ENCODE results near the gene THSD4. TPM values are rescaled to one million over a fixed set of nuclear protein-coding genes. Genes with fewer than 3 reads are reported as not detected.

Gene THSD4
- total RNA-seq, 1 donor from 2014 or later, result 2.5 TPM

- no peaks in the 10 kb centered on the region for H3K4me1 ChIP-seq (ENCODE audit: insufficient read depth, low read length)
- Mint-ChIP-seq H3K36me3 (ENCODE audit: low read depth, unreplicated experiment) (no peaks in the 10 kb centered on the region), H3K4me3 (ENCODE audit: unreplicated experiment) (no peak overlapping the region), H3K4me1 (ENCODE audit: low read depth, unreplicated experiment) (no peaks in the 10 kb centered on the region), H3K27me3 (ENCODE audit: low read depth, unreplicated experiment) (peaks cover 11% of the 10 kb centered on the region), H3K27ac (ENCODE audit: unreplicated experiment) (no peak overlapping the region), H3K9me3 (ENCODE audit: unreplicated experiment) (no peaks in the 10 kb centered on the region)
- peaks cover 3% of the 10 kb centered on the region for H4K20me1 ChIP-seq (ENCODE audit: insufficient read depth, low read length)
- no peaks in the 10 kb centered on the region for H3K9me3 ChIP-seq (ENCODE audit: insufficient read depth, low read depth, low read length)
- no peak overlapping the region for H3K4me3 ChIP-seq (ENCODE audit: insufficient read depth, low read depth, low read length)
- TF ChIP-seq CTCF (IDR thresholded peaks at IDR 0.05; ENCODE audit: insufficient read depth, low read depth, low read length) (no peak), EZH2 (IDR thresholded peaks at IDR 0.05; ENCODE audit: insufficient read depth, low read length) (no peak)
- no peaks in the 10 kb centered on the region for H3K79me2 ChIP-seq (ENCODE audit: insufficient read depth, low read length)
- DNase-seq (ENCODE audit: low read depth), result no peak
- H3K36me3 ChIP-seq (ENCODE audit: insufficient read depth, low read length), result no peaks in the 10 kb centered on the region
- H3K9ac ChIP-seq (ENCODE audit: low read length), result no peak overlapping the region
- H3K27ac ChIP-seq (ENCODE audit: low read depth, low read length), result no peak overlapping the region
- H2AFZ ChIP-seq (ENCODE audit: low read depth, low read length), result no peak overlapping the region
- H3K4me2 ChIP-seq (ENCODE audit: low read length), result no peak overlapping the region
- FAIRE-seq, result no peak
- no peaks in the 10 kb centered on the region for H3K27me3 ChIP-seq (ENCODE audit: insufficient read depth, low read length)
Observed at GRCh38 chr15:71455107-71455506, 339.8 kb downstream of the THSD4 start.

- Mint-ChIP-seq H3K27me3 (ENCODE audit: low read depth, unreplicated experiment) (peaks cover 11% of the 10 kb centered on the region), H3K36me3 (ENCODE audit: low read depth, unreplicated experiment) (no peaks in the 10 kb centered on the region), H3K9me3 (ENCODE audit: unreplicated experiment) (no peaks in the 10 kb centered on the region), H3K4me3 (ENCODE audit: unreplicated experiment) (no peak overlapping the region), H3K27ac (ENCODE audit: unreplicated experiment) (no peak overlapping the region), H3K4me1 (ENCODE audit: low read depth, unreplicated experiment) (no peaks in the 10 kb centered on the region)
- H2AFZ ChIP-seq (ENCODE audit: low read depth, low read length), result no peak overlapping the region
- no peak overlapping the region for H3K4me2 ChIP-seq (ENCODE audit: low read length)
- H3K79me2 ChIP-seq (ENCODE audit: insufficient read depth, low read length), result no peaks in the 10 kb centered on the region
- H4K20me1 ChIP-seq (ENCODE audit: insufficient read depth, low read length), result peaks cover 3% of the 10 kb centered on the region
- FAIRE-seq (no peak), DNase-seq (ENCODE audit: low read depth) (no peak)
- H3K4me3 ChIP-seq (ENCODE audit: insufficient read depth, low read depth, low read length), result no peak overlapping the region
- no peaks in the 10 kb centered on the region for H3K4me1 ChIP-seq (ENCODE audit: insufficient read depth, low read length)
- no peak overlapping the region for H3K9ac ChIP-seq (ENCODE audit: low read length)
- no peaks in the 10 kb centered on the region for H3K27me3 ChIP-seq (ENCODE audit: insufficient read depth, low read length)
- TF ChIP-seq EZH2 (IDR thresholded peaks at IDR 0.05; ENCODE audit: insufficient read depth, low read length) (no peak), CTCF (IDR thresholded peaks at IDR 0.05; ENCODE audit: insufficient read depth, low read depth, low read length) (no peak)
- no peaks in the 10 kb centered on the region for H3K36me3 ChIP-seq (ENCODE audit: insufficient read depth, low read length)
- H3K27ac ChIP-seq (ENCODE audit: low read depth, low read length), result no peak overlapping the region
- H3K9me3 ChIP-seq (ENCODE audit: insufficient read depth, low read depth, low read length), result no peaks in the 10 kb centered on the region
Observed at GRCh38 chr15:71455878-71456277, 340.6 kb downstream of the THSD4 start.

- Mint-ChIP-seq H3K4me3 (ENCODE audit: unreplicated experiment) (no peak overlapping the region), H3K9me3 (ENCODE audit: unreplicated experiment) (no peaks in the 10 kb centered on the region), H3K27ac (ENCODE audit: unreplicated experiment) (no peak overlapping the region), H3K4me1 (ENCODE audit: low read depth, unreplicated experiment) (no peaks in the 10 kb centered on the region), H3K27me3 (ENCODE audit: low read depth, unreplicated experiment) (peaks cover 11% of the 10 kb centered on the region), H3K36me3 (ENCODE audit: low read depth, unreplicated experiment) (no peaks in the 10 kb centered on the region)
- no peaks in the 10 kb centered on the region for H3K9me3 ChIP-seq (ENCODE audit: insufficient read depth, low read depth, low read length)
- no peaks in the 10 kb centered on the region for H3K27me3 ChIP-seq (ENCODE audit: insufficient read depth, low read length)
- no peaks in the 10 kb centered on the region for H3K79me2 ChIP-seq (ENCODE audit: insufficient read depth, low read length)
- FAIRE-seq (no peak), DNase-seq (ENCODE audit: low read depth) (no peak)
- H3K4me3 ChIP-seq (ENCODE audit: insufficient read depth, low read depth, low read length), result no peak overlapping the region
- H4K20me1 ChIP-seq (ENCODE audit: insufficient read depth, low read length), result peaks cover 3% of the 10 kb centered on the region
- no peak overlapping the region for H3K27ac ChIP-seq (ENCODE audit: low read depth, low read length)
- no peak overlapping the region for H2AFZ ChIP-seq (ENCODE audit: low read depth, low read length)
- no peak overlapping the region for H3K9ac ChIP-seq (ENCODE audit: low read length)
- no peak overlapping the region for H3K4me2 ChIP-seq (ENCODE audit: low read length)
- H3K36me3 ChIP-seq (ENCODE audit: insufficient read depth, low read length), result no peaks in the 10 kb centered on the region
- no peak for TF ChIP-seq EZH2 (IDR thresholded peaks at IDR 0.05; ENCODE audit: insufficient read depth, low read length)
- no peak for TF ChIP-seq CTCF (IDR thresholded peaks at IDR 0.05; ENCODE audit: insufficient read depth, low read depth, low read length)
- no peaks in the 10 kb centered on the region for H3K4me1 ChIP-seq (ENCODE audit: insufficient read depth, low read length)
Observed at GRCh38 chr15:71456362-71456761, 341.1 kb downstream of the THSD4 start.
